Left lung (tissue), 10 donors: Measurements from ENCODE around the gene DLL3. TPM values are rescaled to one million over a fixed set of nuclear protein-coding genes. Genes with fewer than 3 reads are reported as not detected.

Experiments used
- ATAC-seq: fragments of 200-7000 bp; cut with Tn5 transposase; one replicate; pipeline ENCODE4 v1.9.1; 2020; ENCODE audit warnings: moderate library complexity
- DNase-seq, 4 donors: peaks; one replicate each; pipeline ENCODE4 v3.0.0-alpha.2; 2013 to 2020
- H3K27ac ChIP-seq, 2 donors: fragments of 200-600 bp; sonication (generic) in 1 of 2; one replicate each; pipeline versions ENCODE4 v1.5.0 to v1.8.0; 2020 to 2021
- H3K27me3 ChIP-seq, 2 donors: fragments of 200-600 bp; sonication (generic) in 1 of 2; one replicate each; pipeline versions ENCODE4 v1.5.0 to v1.8.0; 2020 to 2021
- H3K36me3 ChIP-seq, 2 donors: fragments of 200-600 bp; sonication (generic) in 1 of 2; one replicate each; pipeline versions ENCODE4 v1.5.0 to v1.8.0; 2020 to 2021
- H3K4me1 ChIP-seq, 2 donors: fragments of 200-600 bp; one replicate each; pipeline ENCODE4 v1.8.0; 2021
- H3K4me3 ChIP-seq, 2 donors: fragments of 200-600 bp; sonication (generic) in 1 of 2; one replicate each; pipeline versions ENCODE4 v1.5.0 to v1.8.0; 2020 to 2021; ENCODE audit warnings: mild to moderate bottlenecking in 1 of 2
- H3K9me3 ChIP-seq, 2 donors: fragments of 200-600 bp; sonication (generic) in 1 of 2; one replicate each; pipeline versions ENCODE4 v1.5.0 to v1.8.0; 2020 to 2021
- CTCF ChIP-seq, 2 donors: fragments of 200-600 bp; sonication (generic) in 1 of 2; IDR thresholded peaks; one replicate each; pipeline versions ENCODE4 v1.5.0 to v1.8.0; 2021; ENCODE audit warnings: antibody characterized with exemption in 2 of 2
- intact Hi-C, 2 donors: fragments of 100-400 bp; cut with DNase I; formaldehyde crosslinking; loops; one replicate each; pipeline versions ENCODE4 v1.11.2 to v1.14.2; 2022
- polyA plus RNA-seq, 6 donors: library from polyadenylated mRNA; unstranded; fragments of 120-200 nt; gene quantifications; one replicate each; pipeline ENCODE4 v1.2.1, GENCODE V29; 2013; ENCODE audit not compliant: insufficient read length in 6 of 6
- total RNA-seq, 2 donors: library from RNA; stranded (reverse); fragmentation: NEBNext Ultra II Directional; extraction: Animal tissue kit (Norgen Biotek cat#: 25700); gene quantifications; one replicate each; pipeline ENCODE4 v1.2.1, GENCODE V29; 2021
- donor health status: DM: no; HTN: yes; CAD: no.
- donor health status: DM: no; HTN: no; CAD: no.

DLL3 gene
- total and polyA plus RNA-seq, 8 donors: 0.12 to 0.80 (median 0.31) TPM; not detected in 1

GRCh38 chr19:39515551-39516191, 16.9 kb downstream of the DLL3 start:
- intact Hi-C loops: no loop called here
- ATAC-seq: peak; percentile 21
- H3K27me3 ChIP-seq: peaks cover 45 to 86% of the 10 kb centered on the region in 2 donors
- TF ChIP-seq CTCF (IDR thresholded peaks at IDR 0.05): no peak
- no peak overlapping the region for H3K4me3 ChIP-seq
- H3K27ac ChIP-seq: no peak overlapping the region
- H3K36me3 ChIP-seq: no peaks in the 10 kb centered on the region
- peaks cover 5 to 16% of the 10 kb centered on the region in 2 donors for H3K4me1 ChIP-seq
- no peaks in the 10 kb centered on the region for H3K9me3 ChIP-seq
- DNase-seq: peak in 1 of 4 donors; percentile 80

GRCh38 chr19:39516270-39516669, 17.5 kb downstream of the DLL3 start:
- no peak for TF ChIP-seq CTCF (IDR thresholded peaks at IDR 0.05)

GRCh38 chr19:39517432-39517831, 18.7 kb downstream of the DLL3 start:
- Histone ChIP-seq H3K27me3 (peaks cover 45 to 70% of the 10 kb centered on the region in 2 donors), H3K4me3 (no peak overlapping the region), H3K4me1 (peaks cover 5 to 16% of the 10 kb centered on the region in 2 donors), H3K9me3 (no peaks in the 10 kb centered on the region), H3K27ac (no peak overlapping the region), H3K36me3 (no peaks in the 10 kb centered on the region)
- intact Hi-C loops: no loop called here
- DNase-seq (no peak), ATAC-seq (no peak)
- TF ChIP-seq CTCF (IDR thresholded peaks at IDR 0.05): no peak

More at GRCh38 chr19:39516270-39516669, 17.5 kb downstream of the DLL3 start:
- DNase-seq (no peak), ATAC-seq (no peak)
- H3K27ac ChIP-seq: no peak overlapping the region
- intact Hi-C loops: no loop called here
- no peak overlapping the region for H3K4me3 ChIP-seq
- no peaks in the 10 kb centered on the region for H3K36me3 ChIP-seq
- H3K4me1 ChIP-seq: peaks cover 5 to 16% of the 10 kb centered on the region in 2 donors
- H3K9me3 ChIP-seq: no peaks in the 10 kb centered on the region
- H3K27me3 ChIP-seq: peaks cover 45 to 80% of the 10 kb centered on the region in 2 donors

GRCh38 chr19:39518458-39518857, 19.7 kb downstream of the DLL3 start:
- peaks cover 38 to 59% of the 10 kb centered on the region in 2 donors for H3K27me3 ChIP-seq
- H3K4me3 ChIP-seq: no peak overlapping the region
- no peak overlapping the region for H3K27ac ChIP-seq
- peaks cover 5 to 16% of the 10 kb centered on the region in 2 donors for H3K4me1 ChIP-seq
- no peaks in the 10 kb centered on the region for H3K36me3 ChIP-seq
- H3K9me3 ChIP-seq: no peaks in the 10 kb centered on the region
- intact Hi-C loops: no loop called here
- no peak for DNase-seq
- ATAC-seq: no peak
- no peak for TF ChIP-seq CTCF (IDR thresholded peaks at IDR 0.05)

GRCh38 chr19:39518975-39519374, 20.2 kb downstream of the DLL3 start:
- no peak for TF ChIP-seq CTCF (IDR thresholded peaks at IDR 0.05)
- Histone ChIP-seq H3K4me3 (no peak overlapping the region), H3K36me3 (no peaks in the 10 kb centered on the region), H3K4me1 (peaks cover 5 to 16% of the 10 kb centered on the region in 2 donors), H3K9me3 (no peaks in the 10 kb centered on the region), H3K27me3 (peaks cover 33 to 54% of the 10 kb centered on the region in 2 donors), H3K27ac (no peak overlapping the region)
- no peak for ATAC-seq
- intact Hi-C loops: no loop called here
- no peak for DNase-seq
